Ureter (tissue), 1 donor: ENCODE results near the gene AP3B1. TPM values are rescaled to one million over a fixed set of nuclear protein-coding genes. Genes with fewer than 3 reads are reported as not detected.
"Not testable (repeated sequence)": the region's sequence is repeated elsewhere in the genome, so short reads cannot be mapped to it uniquely, and the experiment has no call there.

Source experiments
- DNase-seq: peaks from one replicate; pipeline ENCODE4 v3.0.0-alpha.2; 2020; ENCODE audit warnings: low spot score
- total RNA-seq: library from RNA; stranded (reverse); gene quantifications from one replicate; pipeline ENCODE4 v1.2.4, GENCODE V29; 2023
- donor health status: DM: yes; HTN: yes; CAD: no.

Gene AP3B1
- total RNA-seq, 1 donor from 2014 or later = 53.2 TPM

DNA sequence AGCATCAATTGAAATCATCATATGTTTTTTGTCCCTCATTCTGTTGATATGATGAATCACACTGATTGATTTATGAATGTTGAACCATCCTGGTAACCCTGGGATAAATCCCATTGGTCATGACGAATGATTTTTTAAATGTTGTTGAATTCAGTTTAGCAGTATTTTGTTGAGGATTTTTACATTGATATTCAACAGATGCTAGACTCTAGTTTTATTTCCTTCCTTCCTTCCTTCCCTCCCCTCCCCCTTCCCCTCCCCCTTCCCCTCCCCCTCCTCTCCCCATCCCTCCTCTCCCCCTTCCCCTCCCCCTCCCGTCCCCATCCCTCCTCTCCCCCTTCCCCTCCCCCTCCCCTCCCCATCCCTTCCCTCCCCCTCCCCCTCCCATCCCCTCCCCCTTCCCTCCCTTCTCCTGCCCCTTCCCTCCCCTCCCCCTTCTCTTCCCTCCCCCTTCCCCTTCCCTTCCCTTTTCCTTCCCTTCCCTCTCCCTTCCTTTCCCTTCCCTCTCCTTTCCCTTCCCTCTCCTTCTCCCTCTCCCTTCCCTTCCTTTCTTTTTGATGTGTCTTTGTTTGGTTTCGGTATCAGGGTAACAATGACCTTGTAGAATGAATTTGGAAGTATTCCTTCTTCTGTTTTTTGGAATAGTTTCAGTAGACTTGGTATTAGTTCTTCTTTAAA lies 142.8 kb downstream of the AP3B1 start:
- no peak for DNase-seq

GRCh38 chr5:78137290-78137689 lies 157.2 kb downstream of the AP3B1 start:
- DNase-seq = no peak

- no peak for DNase-seq
These were observed 161.1 kb downstream of the AP3B1 start for GRCh38 chr5:78133423-78133822.

DNA sequence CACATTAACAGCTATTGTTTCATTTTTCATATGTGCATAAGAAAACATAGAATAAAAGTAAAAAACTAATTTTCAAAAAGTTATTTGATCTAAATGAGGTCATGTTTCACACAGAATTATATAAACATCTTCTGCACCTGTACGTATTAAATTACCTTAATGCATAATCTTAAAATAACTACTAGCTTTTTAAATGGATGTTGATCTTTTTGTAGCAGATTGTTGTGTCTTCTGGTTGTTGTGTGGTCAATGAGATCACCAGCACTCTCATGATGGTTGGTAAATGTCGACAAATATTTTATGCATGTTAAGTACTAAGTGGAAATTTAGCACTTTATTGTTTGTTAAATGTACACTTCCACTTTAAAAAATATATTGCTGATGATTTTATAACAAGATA lies 162.0 kb downstream of the AP3B1 start:
- DNase-seq = no peak

DNA sequence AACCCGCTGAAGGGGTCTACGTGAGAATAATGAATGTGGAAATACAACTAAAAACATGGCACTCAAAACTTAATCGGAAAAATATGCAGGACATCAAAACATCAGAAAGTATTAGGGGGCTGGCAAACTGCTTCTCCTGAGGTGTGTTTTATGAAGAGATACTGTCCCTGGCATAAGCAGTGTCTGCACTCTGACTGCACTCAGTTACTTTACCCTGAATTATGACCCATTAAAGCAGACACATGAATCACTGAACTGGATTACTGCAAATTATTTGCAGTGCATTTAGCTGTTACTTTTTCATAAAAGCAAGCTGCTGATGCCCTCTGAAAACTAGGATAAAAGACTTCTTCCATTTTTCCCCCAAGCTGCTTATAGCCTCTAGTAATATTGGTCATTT lies 164.9 kb downstream of the AP3B1 start:
- no peak for DNase-seq

DNA sequence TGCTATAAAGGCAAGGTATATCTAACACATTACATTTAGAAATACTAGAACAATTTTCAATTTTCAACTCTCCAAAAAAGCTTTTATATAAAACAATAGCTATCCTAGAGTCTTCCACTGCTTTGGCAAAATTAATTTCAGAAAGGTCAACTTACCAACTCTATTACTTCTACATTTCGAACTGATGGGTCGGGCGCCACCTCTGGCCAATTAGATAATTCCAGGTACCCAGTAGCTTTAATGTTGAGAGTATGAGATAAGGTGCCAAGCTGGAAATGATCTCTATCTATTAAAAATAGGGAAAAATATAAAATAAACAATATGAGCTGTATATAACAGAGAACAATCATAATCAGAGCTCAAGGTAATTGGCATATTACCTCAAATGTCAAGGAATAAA lies 166.6 kb downstream of the AP3B1 start:
- DNase-seq = no peak

DNA sequence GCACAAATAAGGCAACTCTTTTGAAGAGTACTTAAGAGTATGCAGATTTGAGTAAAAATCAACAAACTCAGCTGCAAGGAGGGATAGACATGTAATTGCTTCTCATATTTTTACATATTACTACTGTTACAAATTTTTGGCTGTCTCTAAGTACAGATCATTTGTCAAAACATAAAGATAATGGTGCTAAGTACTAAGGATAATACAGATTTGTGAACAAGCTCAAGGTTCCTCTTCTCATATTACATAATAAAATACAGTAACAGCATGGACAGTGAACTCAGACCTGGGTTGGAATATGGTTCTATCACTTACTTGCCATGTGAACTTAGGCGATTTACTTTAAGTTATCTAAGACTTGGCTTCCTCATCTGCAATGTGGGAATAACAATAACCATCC lies 168.0 kb downstream of the AP3B1 start:
- no peak for DNase-seq

DNA sequence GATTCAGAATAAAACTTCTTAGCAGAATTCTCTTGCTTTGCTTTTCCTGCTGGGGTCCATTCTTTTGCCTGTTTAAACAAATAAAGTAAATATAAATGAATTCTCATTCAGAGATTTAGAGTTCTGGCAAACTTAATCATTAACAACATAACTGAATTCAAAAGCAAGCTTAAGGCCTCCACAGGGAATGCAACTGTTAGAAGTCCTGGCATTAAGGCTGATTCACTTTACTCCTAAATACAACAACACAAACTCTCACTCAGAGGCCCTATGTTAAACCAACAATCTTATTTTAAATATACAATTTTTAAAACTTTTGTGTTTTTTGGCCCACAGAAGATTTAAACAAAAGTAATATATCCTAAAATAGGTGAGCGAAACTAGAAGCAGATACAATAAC lies 178.3 kb downstream of the AP3B1 start:
- DNase-seq = no peak

GRCh38 chr5:78113689-78114264 lies 180.7 kb downstream of the AP3B1 start:
- DNase-seq = no peak

- DNase-seq = no peak
These were observed 181.6 kb downstream of the AP3B1 start for GRCh38 chr5:78112931-78113330.

- no peak for DNase-seq
These were observed 184.6 kb downstream of the AP3B1 start for GRCh38 chr5:78109891-78110324.

- no peak for DNase-seq
These were observed 185.9 kb downstream of the AP3B1 start for GRCh38 chr5:78108564-78108963.

- no peak for DNase-seq
These were observed 191.1 kb downstream of the AP3B1 start for GRCh38 chr5:78103232-78103918.

- no peak for DNase-seq
These were observed 192.0 kb downstream of the AP3B1 start for GRCh38 chr5:78102500-78102899.

DNA sequence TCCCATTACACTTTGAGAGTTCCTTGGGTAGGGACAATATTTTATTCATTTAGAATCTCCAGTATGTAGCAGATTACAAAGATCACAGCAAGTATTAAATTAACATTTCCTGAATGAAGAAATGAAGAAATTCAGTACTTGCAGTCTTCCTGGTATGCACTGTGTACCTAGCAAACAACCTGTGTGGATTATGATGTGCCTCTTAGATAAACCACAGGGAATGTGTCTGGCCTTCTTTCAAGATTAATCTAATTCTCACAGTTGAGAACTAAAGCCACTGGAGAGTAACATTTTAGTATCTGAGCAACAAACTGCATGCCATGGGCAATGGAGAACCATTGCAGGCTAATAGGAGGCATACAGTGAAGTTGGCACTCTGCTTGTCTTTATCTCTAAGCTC lies 199.4 kb downstream of the AP3B1 start:
- no peak for DNase-seq

DNA sequence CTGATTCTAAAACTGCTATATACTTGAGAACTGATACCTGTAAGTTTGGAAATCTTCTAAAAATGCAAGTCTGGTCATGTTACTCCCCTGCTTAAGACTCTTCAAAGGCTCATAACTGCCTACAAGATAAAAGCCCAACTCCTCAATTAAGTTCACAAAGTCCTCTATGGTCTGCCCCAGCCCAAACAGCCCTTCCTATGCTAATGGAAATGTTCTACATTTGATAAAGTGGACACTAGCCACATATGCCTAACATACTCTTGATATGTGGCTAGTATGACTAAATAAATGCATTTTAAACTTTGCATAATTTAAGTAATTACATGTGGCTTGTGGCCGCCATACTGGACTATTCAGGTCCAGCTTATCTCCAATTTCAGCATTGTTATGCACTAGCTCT lies 204.5 kb downstream of the AP3B1 start:
- no peak for DNase-seq

DNA sequence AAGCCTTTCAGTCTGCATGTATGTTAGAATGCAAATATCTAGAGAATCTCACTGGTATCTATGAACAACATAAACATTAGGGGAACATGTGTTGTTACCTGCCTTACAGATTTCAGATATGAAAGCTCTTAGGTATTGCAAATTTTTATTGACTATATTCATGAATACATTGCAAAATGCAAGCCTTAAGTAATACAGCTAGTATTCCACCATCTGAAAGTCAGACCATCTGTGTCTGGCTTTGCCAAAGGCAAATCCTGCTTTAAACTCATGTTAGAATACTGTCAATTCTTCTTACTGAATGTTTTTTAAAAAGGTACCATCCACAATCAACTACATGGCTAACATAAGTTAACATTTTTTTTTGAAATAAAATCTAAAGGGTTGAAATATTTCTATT lies 215.6 kb downstream of the AP3B1 start:
- no peak for DNase-seq

DNA sequence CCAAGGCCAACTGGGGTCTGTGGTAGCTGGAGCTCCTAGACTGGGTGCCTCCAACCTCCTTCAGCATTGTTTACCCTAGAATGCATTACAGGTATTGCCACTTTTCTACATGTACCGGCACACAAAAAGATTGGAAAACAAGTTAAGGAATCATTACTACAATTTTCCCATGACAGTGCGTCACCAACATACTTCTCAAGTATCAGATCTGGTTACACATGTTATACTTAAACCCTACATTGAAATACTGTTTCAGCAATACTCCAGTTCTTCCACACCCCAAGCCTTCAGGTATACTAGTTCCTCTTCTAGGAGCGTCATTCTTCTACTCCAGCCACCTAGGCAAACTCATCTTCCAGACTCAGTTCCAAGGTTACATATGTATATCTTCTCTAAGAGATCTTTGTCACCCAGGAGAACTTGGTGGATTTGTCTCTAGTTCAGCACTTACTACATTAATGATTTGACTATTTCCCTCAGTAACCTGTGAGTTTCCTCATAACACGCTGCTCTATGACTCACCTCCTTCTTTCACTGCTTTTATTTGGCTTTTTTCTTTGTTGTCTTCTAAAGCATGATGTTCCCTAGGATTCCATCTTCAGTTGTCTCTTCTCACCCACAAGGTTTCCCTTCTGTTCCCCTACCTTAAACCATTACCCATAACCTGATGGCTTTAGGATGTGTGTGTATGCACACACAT lies 217.0 kb downstream of the AP3B1 start:
- DNase-seq = no peak

- no peak for DNase-seq
These were observed 218.1 kb downstream of the AP3B1 start for GRCh38 chr5:78076351-78076750.

DNA sequence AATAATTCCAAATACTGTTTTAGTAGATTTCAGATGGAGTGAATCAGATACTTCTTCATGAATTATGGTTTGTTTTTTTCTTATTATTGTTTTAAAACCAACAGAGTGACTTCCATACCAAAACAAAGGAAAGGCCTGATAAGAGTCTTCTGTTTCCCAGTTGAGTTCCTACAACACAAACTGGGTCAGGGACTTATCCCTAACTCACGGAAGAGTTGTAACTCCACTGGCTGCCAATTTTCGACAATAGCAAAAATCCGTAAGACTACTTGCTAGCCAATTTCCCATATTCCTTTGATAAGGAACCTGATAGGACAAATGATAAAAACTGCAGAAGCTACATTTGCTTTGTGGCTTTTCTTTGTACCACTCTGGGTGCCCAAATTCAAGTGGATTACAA lies 219.2 kb downstream of the AP3B1 start:
- DNase-seq = no peak

DNA sequence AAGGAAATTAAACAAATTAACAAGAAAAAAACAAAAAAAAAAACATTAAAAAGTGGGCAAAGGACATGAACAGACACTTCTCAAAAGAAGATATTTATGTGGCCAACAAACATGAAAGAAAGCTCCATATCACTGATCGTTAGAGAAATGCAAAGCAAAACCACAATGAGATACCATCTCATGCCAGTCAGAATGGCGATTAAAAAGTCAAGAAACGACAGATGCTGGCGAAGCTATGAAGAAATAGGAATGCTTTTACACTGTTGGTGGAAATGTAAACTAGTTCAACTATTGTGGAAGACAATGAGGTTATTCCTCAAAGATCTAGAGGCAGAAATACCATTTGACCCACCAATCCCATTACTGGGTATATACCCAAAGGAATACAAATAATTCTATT lies 223.8 kb downstream of the AP3B1 start:
- not testable (repeated sequence) for DNase-seq

DNA sequence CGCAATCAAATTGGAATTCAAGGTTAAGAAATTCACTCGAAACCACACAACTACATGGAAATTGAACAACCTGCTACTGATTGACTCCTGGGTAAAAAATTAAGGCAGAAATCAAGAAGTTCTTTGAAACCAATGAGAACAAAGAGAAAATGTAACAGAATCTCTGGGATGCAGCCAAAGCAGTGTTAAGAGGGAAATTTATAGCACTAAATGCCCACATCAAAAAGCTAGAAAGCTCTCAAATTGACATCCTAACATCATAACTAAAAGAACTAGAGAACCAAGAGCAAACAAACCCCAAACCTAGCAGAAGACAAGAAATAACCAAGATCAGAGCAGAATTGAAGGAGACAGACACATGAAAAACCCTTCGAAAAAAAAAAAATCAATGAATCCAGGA lies 226.9 kb downstream of the AP3B1 start:
- not testable (repeated sequence) for DNase-seq

DNA sequence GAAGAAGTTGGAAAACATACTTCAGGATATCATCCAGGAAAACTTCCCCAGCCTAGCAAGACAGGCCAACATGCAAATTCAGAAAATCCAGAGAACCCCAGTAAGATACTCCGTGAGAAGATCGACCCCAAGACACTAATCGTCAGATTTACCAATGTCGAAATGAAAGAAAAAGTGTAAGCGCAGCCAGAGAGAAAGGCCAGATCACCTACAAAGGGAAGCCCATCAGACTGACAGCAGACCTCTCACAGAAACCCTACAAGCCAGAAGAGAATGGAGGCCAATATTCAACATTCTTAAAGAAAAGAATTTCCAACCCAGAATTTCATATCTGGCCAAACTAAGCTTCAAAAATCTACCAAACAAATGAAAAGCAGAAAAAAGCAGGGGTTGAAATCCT lies 227.8 kb downstream of the AP3B1 start:
- DNase-seq = not testable (repeated sequence)
